Calu3 (cell line): ENCODE data around the gene CYP4F22. TPM values are rescaled to one million over a fixed set of nuclear protein-coding genes. Genes with fewer than 3 reads are reported as not detected.
"Not testable (repeated sequence)": the region's sequence is repeated elsewhere in the genome, so short reads cannot be mapped to it uniquely, and the experiment has no call there.

Source experiments
- BruUV-seq: library from RNA; stranded (reverse); fragments of 400-500 nt; replicated peaks from 2 replicates; lab custom pipeline; 2021; lab: Mats Ljungman, UMichigan
- CTCF ChIA-PET: fragments of 300-600 bp; sonication (Branson Sonifier 250); formaldehyde crosslinking; loops from one replicate; lab custom pipeline; 2022; ENCODE audit warnings: antibody characterized with exemption; lab: Charles Lee
- DNase-seq: peaks from one replicate; pipeline ENCODE4 v3.0.0; 2022
- H3K27ac Mint-ChIP-seq: one replicate; pipeline ENCODE4 v1.8.0; 2022; ENCODE audit warnings: mixed read lengths; ENCODE audit not compliant: unreplicated experiment
- H3K27me3 Mint-ChIP-seq: one replicate; pipeline ENCODE4 v1.8.0; 2022; ENCODE audit warnings: mixed read lengths; ENCODE audit not compliant: unreplicated experiment
- H3K36me3 Mint-ChIP-seq: one replicate; pipeline ENCODE4 v1.8.0; 2022; ENCODE audit warnings: mild to moderate bottlenecking, moderate library complexity, mixed read lengths; ENCODE audit not compliant: insufficient read depth, unreplicated experiment
- H3K4me1 Mint-ChIP-seq: one replicate; pipeline ENCODE4 v1.8.0; 2022; ENCODE audit warnings: mild to moderate bottlenecking, low read depth, mixed read lengths; ENCODE audit not compliant: unreplicated experiment
- H3K4me3 Mint-ChIP-seq: one replicate; pipeline ENCODE4 v1.8.0; 2022; ENCODE audit warnings: mild to moderate bottlenecking, low read depth, moderate library complexity, mixed read lengths; ENCODE audit not compliant: unreplicated experiment
- H3K9me3 Mint-ChIP-seq: one replicate; pipeline ENCODE4 v1.8.0; 2022; ENCODE audit warnings: low read depth, mixed read lengths; ENCODE audit not compliant: unreplicated experiment
- intact Hi-C: fragments of 100-400 bp; cut with micrococcal nuclease; formaldehyde crosslinking; loops from one replicate; pipeline ENCODE4 v1.10.0; 2022; ENCODE audit not compliant: unreplicated experiment
- total RNA-seq: library from RNA; stranded (reverse); gene quantifications from 2 replicates; pipeline ENCODE4 v1.2.3, GENCODE V29; 2022
- TF ChIP-seq, protein P1 (sequence below): fragments of 200-600 bp; IDR thresholded peaks from one replicate; pipeline ENCODE4 v1.8.0; 2022; ENCODE audit warnings: antibody characterized with exemption; ENCODE audit not compliant: unreplicated experiment

Gene CYP4F22
- total RNA-seq, 1 experiment from 2014 or later, result not detected

- Mint-ChIP-seq H3K4me3 (no peak overlapping the region), H3K9me3 (no peaks in the 10 kb centered on the region), H3K36me3 (no peaks in the 10 kb centered on the region), H3K27ac (no peak overlapping the region), H3K27me3 (peaks cover 71% of the 10 kb centered on the region), H3K4me1 (no peaks in the 10 kb centered on the region)
- CTCF ChIA-PET, result interaction anchor here (0.6 kb wide), 1 partner anchor 618 kb away, joined by 4 read pairs; no protein-coding TSS in a partner anchor
- no TSS peak for BruUV-seq
- TF ChIP-seq, protein P1, sequence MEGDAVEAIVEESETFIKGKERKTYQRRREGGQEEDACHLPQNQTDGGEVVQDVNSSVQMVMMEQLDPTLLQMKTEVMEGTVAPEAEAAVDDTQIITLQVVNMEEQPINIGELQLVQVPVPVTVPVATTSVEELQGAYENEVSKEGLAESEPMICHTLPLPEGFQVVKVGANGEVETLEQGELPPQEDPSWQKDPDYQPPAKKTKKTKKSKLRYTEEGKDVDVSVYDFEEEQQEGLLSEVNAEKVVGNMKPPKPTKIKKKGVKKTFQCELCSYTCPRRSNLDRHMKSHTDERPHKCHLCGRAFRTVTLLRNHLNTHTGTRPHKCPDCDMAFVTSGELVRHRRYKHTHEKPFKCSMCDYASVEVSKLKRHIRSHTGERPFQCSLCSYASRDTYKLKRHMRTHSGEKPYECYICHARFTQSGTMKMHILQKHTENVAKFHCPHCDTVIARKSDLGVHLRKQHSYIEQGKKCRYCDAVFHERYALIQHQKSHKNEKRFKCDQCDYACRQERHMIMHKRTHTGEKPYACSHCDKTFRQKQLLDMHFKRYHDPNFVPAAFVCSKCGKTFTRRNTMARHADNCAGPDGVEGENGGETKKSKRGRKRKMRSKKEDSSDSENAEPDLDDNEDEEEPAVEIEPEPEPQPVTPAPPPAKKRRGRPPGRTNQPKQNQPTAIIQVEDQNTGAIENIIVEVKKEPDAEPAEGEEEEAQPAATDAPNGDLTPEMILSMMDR, result no peak
- no peak for DNase-seq
- intact Hi-C loops, result no loop called here
These were observed 24.6 kb downstream of the CYP4F22 start for GRCh38 chr19:15532779-15533521.

GRCh38 chr19:15533522-15533830 is 25.2 kb downstream of the CYP4F22 start:
- peaks cover 71% of the 10 kb centered on the region for H3K27me3 Mint-ChIP-seq
- H3K36me3 Mint-ChIP-seq, intact Hi-C loops, H3K4me3 Mint-ChIP-seq, CTCF ChIA-PET, DNase-seq, H3K4me1 Mint-ChIP-seq, H3K9me3 Mint-ChIP-seq, H3K27ac Mint-ChIP-seq, BruUV-seq: not testable (repeated sequence)

- Mint-ChIP-seq H3K36me3 (no peaks in the 10 kb centered on the region), H3K4me1 (no peaks in the 10 kb centered on the region)
- CTCF ChIA-PET, result no interaction called here
These were observed 26.9 kb downstream of the CYP4F22 start for GRCh38 chr19:15534957-15535864.

DNA sequence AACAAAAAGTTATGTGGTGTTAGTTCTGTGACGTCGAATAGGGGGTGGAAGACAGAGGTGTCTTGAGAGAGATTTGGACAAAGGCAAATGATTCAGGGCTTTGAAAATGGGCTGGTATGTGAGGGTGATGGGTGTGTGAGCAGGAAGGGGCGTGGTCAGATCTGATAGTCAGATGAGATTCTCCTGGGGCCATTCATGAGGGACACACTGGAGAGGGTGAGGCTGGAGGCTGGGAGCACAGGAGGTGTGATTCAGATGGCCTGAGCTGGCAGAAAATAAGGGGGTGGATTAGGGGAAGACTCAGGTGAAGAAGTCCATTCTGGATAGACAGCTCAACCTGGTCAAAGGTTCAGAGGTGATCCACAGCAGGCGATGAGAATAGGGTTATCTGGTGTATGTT is 28.0 kb downstream of the CYP4F22 start:
- Mint-ChIP-seq H3K27ac (no peak overlapping the region), H3K36me3 (no peaks in the 10 kb centered on the region), H3K4me3 (no peak overlapping the region), H3K27me3 (peaks cover 58% of the 10 kb centered on the region), H3K4me1 (no peaks in the 10 kb centered on the region), H3K9me3 (no peaks in the 10 kb centered on the region)
- CTCF ChIA-PET, result interaction anchor here (0.5 kb wide), 1 partner anchor 78 kb away, joined by 3 read pairs; no protein-coding TSS in a partner anchor
- DNase-seq, result no peak
- TF ChIP-seq, protein P1, result no peak
- intact Hi-C loops, result no loop called here
- no TSS peak for BruUV-seq

More at GRCh38 chr19:15534957-15535864, 26.9 kb downstream of the CYP4F22 start:
- TF ChIP-seq, protein P1, result no peak
- Mint-ChIP-seq H3K9me3 (no peaks in the 10 kb centered on the region), H3K27me3 (peaks cover 66% of the 10 kb centered on the region), H3K4me3 (no peak overlapping the region), H3K27ac (no peak overlapping the region)
- DNase-seq, result no peak
- BruUV-seq, result no TSS peak
- intact Hi-C loops, result no loop called here
